Measurements from ENCODE around the gene STK32B.

- TF ChIP-seq POLR2AphosphoS5 (IDR thresholded peaks at IDR 0.05) (no peak), POLR2A (IDR thresholded peaks at IDR 0.05) (no peak)
- TF ChIP-seq, protein P1, sequence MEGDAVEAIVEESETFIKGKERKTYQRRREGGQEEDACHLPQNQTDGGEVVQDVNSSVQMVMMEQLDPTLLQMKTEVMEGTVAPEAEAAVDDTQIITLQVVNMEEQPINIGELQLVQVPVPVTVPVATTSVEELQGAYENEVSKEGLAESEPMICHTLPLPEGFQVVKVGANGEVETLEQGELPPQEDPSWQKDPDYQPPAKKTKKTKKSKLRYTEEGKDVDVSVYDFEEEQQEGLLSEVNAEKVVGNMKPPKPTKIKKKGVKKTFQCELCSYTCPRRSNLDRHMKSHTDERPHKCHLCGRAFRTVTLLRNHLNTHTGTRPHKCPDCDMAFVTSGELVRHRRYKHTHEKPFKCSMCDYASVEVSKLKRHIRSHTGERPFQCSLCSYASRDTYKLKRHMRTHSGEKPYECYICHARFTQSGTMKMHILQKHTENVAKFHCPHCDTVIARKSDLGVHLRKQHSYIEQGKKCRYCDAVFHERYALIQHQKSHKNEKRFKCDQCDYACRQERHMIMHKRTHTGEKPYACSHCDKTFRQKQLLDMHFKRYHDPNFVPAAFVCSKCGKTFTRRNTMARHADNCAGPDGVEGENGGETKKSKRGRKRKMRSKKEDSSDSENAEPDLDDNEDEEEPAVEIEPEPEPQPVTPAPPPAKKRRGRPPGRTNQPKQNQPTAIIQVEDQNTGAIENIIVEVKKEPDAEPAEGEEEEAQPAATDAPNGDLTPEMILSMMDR (IDR thresholded peaks at IDR 0.05 in 8 of 11, conservative IDR thresholded peaks at IDR 0.05 in 3 of 11), result no peak
Observed at GRCh38 chr4:5381961-5382441, 330.7 kb downstream of the STK32B start.

Data from spleen (tissue), 7 donors.